HL-60 (cell line): ENCODE data around the gene S100A13.
"Not testable (repeated sequence)": the region's sequence is repeated elsewhere in the genome, so short reads cannot be mapped to it uniquely, and the experiment has no call there.

Source experiments
- GABPA ChIP-seq: IDR thresholded peaks from 2 replicates; pipeline ENCODE4 v1.6.1; 2012; ENCODE audit warnings: low read depth
- POLR2AphosphoS5 ChIP-seq: IDR thresholded peaks from 2 replicates; pipeline ENCODE4 v1.6.1; 2012; ENCODE audit warnings: low read depth
- TF ChIP-seq, protein P1 (sequence below): IDR thresholded peaks from 2 replicates; pipeline ENCODE4 v1.6.1; 2012; ENCODE audit warnings: low read depth; ENCODE audit not compliant: insufficient replicate concordance
- TF ChIP-seq, protein P2 (sequence below): IDR thresholded peaks from one replicate; pipeline ENCODE4 v1.5.1; 2011; ENCODE audit warnings: low read length, control low read depth, inconsistent platforms; ENCODE audit not compliant: insufficient read depth

DNA sequence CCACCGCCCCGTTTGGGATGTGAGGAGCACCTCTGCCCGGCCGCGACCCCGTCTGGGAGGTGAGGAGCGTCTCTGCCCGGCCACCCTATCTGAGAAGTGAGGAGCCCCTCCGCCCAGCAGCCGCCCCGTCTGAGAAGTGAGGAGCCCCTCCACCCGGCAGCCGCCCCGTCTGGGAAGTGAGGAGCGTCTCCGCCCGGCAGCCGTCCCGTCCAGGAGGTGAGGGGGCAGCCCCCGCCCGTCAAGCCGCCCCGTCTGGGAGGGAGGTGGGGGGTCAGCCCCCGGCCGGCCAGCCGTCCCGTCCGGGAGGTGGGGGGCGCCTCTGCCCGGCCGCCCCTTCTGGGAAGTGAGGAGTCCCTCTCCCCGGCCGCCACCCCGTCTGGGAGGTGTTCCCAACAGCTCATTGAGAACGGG is 52.2 kb downstream of the S100A13 start:
- TF ChIP-seq, protein P1, sequence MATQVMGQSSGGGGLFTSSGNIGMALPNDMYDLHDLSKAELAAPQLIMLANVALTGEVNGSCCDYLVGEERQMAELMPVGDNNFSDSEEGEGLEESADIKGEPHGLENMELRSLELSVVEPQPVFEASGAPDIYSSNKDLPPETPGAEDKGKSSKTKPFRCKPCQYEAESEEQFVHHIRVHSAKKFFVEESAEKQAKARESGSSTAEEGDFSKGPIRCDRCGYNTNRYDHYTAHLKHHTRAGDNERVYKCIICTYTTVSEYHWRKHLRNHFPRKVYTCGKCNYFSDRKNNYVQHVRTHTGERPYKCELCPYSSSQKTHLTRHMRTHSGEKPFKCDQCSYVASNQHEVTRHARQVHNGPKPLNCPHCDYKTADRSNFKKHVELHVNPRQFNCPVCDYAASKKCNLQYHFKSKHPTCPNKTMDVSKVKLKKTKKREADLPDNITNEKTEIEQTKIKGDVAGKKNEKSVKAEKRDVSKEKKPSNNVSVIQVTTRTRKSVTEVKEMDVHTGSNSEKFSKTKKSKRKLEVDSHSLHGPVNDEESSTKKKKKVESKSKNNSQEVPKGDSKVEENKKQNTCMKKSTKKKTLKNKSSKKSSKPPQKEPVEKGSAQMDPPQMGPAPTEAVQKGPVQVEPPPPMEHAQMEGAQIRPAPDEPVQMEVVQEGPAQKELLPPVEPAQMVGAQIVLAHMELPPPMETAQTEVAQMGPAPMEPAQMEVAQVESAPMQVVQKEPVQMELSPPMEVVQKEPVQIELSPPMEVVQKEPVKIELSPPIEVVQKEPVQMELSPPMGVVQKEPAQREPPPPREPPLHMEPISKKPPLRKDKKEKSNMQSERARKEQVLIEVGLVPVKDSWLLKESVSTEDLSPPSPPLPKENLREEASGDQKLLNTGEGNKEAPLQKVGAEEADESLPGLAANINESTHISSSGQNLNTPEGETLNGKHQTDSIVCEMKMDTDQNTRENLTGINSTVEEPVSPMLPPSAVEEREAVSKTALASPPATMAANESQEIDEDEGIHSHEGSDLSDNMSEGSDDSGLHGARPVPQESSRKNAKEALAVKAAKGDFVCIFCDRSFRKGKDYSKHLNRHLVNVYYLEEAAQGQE: not testable (repeated sequence)
- TF ChIP-seq, protein P2, sequence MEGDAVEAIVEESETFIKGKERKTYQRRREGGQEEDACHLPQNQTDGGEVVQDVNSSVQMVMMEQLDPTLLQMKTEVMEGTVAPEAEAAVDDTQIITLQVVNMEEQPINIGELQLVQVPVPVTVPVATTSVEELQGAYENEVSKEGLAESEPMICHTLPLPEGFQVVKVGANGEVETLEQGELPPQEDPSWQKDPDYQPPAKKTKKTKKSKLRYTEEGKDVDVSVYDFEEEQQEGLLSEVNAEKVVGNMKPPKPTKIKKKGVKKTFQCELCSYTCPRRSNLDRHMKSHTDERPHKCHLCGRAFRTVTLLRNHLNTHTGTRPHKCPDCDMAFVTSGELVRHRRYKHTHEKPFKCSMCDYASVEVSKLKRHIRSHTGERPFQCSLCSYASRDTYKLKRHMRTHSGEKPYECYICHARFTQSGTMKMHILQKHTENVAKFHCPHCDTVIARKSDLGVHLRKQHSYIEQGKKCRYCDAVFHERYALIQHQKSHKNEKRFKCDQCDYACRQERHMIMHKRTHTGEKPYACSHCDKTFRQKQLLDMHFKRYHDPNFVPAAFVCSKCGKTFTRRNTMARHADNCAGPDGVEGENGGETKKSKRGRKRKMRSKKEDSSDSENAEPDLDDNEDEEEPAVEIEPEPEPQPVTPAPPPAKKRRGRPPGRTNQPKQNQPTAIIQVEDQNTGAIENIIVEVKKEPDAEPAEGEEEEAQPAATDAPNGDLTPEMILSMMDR: not testable (repeated sequence)
- TF ChIP-seq POLR2AphosphoS5, GABPA: not testable (repeated sequence)
